Left ventricle myocardium inferior (tissue), 1 donor: Measurements from ENCODE around the gene SRPK1. TPM values are rescaled to one million over a fixed set of nuclear protein-coding genes. Genes with fewer than 3 reads are reported as not detected.

ENCODE experiments used
- DNase-seq: peaks from one replicate; pipeline ENCODE4 v3.0.0-alpha.2; 2020
- H3K27ac ChIP-seq: fragments of 200-600 bp; replicated peaks from 2 replicates; pipeline ENCODE4 v1.8.0; 2021
- H3K27me3 ChIP-seq: fragments of 200-600 bp; 2 replicates; pipeline ENCODE4 v1.8.0; 2021; ENCODE audit warnings: low read depth
- H3K36me3 ChIP-seq: fragments of 200-600 bp; 2 replicates; pipeline ENCODE4 v1.8.0; 2021
- H3K4me1 ChIP-seq: fragments of 200-600 bp; 2 replicates; pipeline ENCODE4 v1.8.0; 2021
- H3K4me3 ChIP-seq: fragments of 200-600 bp; 2 replicates; pipeline ENCODE4 v1.8.0; 2021; ENCODE audit warnings: mild to moderate bottlenecking, moderate library complexity
- H3K9me3 ChIP-seq: fragments of 200-600 bp; replicated peaks from 2 replicates; pipeline ENCODE4 v1.8.0; 2021
- intact Hi-C: fragments of 100-400 bp; cut with micrococcal nuclease; formaldehyde crosslinking; loops from one replicate; pipeline ENCODE4 v1.11.0; 2022
- long read RNA-seq: library from polyadenylated mRNA; unstranded; transcript quantifications from one replicate; pipeline ENCODE4 v2.0.0, GENCODE V29; 2021
- total RNA-seq: library from RNA; stranded (reverse); fragmentation: NEBNext Ultra II Directional; extraction: Animal tissue kit (Norgen Biotek cat#: 25700); gene quantifications from one replicate; pipeline ENCODE4 v1.2.1, GENCODE V29; 2021
- TF ChIP-seq, protein P1 (sequence below): fragments of 200-600 bp; IDR thresholded peaks from 2 replicates; pipeline ENCODE4 v1.8.0; 2021; ENCODE audit warnings: antibody characterized with exemption, mild to moderate bottlenecking, borderline replicate concordance
- donor health status: DM: no; HTN: yes; CAD: no; lungs with severe emphysema.

Gene SRPK1
- total RNA-seq: 18.4 TPM
- long read RNA-seq, full-length matches to known transcripts: 31 of 38 reads
- long read RNA-seq, partial matches to known transcripts: 2 of 38 reads
- long read RNA-seq, other reads (novel, unspliced or antisense): 5 of 38 reads

DNA sequence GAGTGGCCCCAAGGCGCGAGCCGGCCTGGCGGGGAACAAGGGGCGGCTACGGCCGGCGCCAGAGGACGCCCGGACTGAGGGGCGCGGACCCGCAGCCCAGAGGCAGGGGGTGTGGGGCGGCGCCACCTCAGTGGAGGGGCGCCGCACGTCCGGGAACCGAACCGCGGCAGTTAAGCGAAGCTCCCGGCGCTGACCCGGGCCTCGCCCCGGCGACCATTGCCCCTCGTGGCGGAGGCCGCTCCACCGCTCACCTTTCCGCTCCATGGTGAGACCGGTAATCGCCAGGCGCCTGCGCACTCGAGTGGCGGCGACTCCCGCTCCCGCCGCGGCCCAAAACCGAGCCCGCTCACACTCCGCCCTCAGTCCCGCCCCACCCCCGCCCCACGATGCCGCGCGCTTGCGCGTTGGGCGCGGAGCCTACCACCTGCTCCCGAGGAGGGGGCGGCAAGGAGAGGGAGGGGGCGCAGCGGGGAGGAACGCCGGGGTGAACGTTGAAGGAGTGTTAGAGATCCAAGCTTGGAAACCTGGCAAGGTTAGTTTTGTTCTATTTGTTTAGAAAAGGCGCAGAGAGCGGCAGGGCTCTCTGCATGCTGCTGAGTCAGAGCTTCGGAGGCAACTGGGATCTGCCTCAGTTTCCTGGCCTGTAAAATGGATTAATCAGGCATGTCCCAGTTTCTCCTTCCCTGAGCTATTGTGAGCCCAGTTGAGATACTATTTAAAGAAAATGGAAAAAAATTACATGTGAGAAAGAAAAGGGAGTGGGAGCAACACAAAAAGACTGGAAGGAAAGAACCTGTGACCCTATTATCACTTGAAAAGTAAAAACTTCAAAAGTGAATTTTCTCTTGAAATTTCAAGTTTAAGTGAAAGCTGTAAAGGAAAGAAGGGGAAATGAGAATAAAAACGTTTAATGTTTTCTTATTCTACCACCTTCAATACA lies at the start of gene SRPK1:
TSS of gene SRPK1 (minus strand) at position 306 of the 940 bp plus-strand sequence. CDS start at position 264, 42 bp downstream.
- no peaks in the 10 kb centered on the region for H3K9me3 ChIP-seq
- H3K4me3 ChIP-seq: peak within 1 kb of the TSS; percentile 91
- H3K27ac ChIP-seq: peak within 1 kb of the TSS; percentile 82
- TF ChIP-seq, protein P1, sequence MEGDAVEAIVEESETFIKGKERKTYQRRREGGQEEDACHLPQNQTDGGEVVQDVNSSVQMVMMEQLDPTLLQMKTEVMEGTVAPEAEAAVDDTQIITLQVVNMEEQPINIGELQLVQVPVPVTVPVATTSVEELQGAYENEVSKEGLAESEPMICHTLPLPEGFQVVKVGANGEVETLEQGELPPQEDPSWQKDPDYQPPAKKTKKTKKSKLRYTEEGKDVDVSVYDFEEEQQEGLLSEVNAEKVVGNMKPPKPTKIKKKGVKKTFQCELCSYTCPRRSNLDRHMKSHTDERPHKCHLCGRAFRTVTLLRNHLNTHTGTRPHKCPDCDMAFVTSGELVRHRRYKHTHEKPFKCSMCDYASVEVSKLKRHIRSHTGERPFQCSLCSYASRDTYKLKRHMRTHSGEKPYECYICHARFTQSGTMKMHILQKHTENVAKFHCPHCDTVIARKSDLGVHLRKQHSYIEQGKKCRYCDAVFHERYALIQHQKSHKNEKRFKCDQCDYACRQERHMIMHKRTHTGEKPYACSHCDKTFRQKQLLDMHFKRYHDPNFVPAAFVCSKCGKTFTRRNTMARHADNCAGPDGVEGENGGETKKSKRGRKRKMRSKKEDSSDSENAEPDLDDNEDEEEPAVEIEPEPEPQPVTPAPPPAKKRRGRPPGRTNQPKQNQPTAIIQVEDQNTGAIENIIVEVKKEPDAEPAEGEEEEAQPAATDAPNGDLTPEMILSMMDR: no peak
- peaks cover 37% of the 10 kb centered on the region for H3K4me1 ChIP-seq
- intact Hi-C loops: no loop called here
- peak; percentile 89 for DNase-seq
- no peaks in the 10 kb centered on the region for H3K36me3 ChIP-seq
- H3K27me3 ChIP-seq: no peaks in the 10 kb centered on the region

DNA sequence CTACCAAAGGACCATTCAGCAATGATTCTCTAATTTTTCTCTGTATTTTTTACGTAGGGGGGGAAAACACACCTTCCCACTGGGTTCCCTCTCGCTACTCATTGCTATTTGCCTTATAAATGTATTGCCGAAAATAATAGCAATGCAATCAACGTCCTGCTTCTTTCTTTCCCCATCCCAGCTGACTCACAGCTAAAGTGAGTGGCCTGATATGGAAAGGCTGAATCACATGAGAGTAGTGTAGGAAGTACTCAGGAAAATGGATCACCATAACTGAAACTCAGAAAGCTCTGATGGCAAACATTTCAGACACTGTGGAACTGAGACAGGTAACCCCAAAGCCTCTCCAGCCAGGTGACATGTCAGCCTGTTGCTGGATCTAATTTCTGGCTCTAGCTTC lies 49.3 kb upstream of the SRPK1 start:
- Histone ChIP-seq H3K27ac (no peak overlapping the region), H3K9me3 (no peaks in the 10 kb centered on the region), H3K4me1 (no peaks in the 10 kb centered on the region), H3K36me3 (no peaks in the 10 kb centered on the region), H3K27me3 (no peaks in the 10 kb centered on the region), H3K4me3 (no peak overlapping the region)
- intact Hi-C loops: no loop called here
- TF ChIP-seq, protein P1: no peak
- no peak for DNase-seq

DNA sequence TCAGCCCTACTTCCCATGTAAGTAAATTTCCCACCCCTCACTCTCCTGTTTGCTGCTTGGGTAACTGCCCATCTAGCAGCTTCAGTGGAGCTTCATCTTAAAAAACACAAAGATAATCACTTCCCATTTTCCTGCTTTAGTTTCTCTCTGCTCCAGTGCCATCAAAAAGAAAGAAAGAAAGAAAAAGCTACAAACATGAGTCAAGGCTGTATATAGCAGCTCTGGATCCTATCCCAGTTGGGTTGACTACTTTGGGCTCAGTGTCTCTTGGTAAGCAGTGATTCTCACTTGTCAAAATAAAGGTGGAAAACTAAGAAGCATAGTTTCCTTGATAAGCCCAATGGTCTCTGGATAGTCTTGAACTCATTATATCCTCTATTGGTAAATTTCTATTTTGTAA lies 48.7 kb upstream of the SRPK1 start:
- intact Hi-C loops: no loop called here
- no peaks in the 10 kb centered on the region for H3K9me3 ChIP-seq
- TF ChIP-seq, protein P1: no peak
- no peaks in the 10 kb centered on the region for H3K36me3 ChIP-seq
- no peak for DNase-seq
- H3K4me3 ChIP-seq: no peak overlapping the region
- H3K27ac ChIP-seq: no peak overlapping the region
- no peaks in the 10 kb centered on the region for H3K4me1 ChIP-seq
- H3K27me3 ChIP-seq: no peaks in the 10 kb centered on the region

DNA sequence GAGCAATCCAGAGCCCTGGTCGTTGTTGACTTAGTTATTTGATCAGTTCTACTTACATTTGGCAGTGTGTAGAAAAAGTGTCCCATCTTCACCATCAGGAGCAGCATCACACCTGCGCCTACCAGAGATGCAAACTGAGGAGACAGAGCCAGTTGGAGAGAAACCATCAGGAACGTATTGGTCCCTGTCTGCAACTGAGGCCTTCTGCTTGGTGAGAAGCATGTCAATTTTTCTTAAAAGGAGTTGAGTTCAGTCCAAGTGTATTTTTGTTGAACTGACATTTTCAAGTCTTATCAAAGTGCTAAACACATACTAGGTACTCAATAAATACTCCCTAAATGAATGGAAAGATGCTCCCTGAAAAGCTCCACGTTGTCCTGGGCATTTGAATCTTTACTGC lies 47.9 kb upstream of the SRPK1 start:
- no peaks in the 10 kb centered on the region for H3K36me3 ChIP-seq
- TF ChIP-seq, protein P1: no peak

DNA sequence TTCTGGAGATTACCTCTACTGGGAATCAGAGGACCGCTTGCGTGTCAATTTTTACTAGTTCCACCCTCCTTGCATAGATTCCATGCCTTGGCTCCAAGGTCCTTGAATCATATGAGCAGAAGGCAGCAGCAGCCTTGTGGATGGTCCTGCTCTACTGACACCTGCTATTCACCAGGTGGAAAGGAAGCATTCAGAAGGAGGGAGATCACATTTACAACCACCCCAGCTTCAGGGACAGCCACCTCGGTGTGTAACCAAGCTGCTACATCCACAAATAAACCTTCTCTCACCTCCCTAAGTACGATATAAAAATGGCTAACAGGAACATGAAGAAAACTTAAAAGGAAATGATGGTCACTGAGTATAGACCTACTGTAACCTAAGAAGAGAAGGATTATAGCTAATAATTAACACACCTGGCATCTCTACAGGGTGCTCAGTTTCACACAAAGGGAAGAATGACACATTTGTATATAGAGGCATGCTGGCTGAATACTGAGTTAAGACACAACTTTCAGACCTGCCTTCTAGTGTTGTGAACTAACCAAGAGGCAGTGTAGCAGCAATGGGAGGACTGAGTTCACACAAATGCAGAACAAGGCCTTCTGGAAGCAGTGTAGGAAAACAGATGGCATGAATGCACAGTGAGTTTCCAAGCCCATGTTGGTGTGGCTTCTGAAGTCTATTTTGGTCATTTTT lies 46.3 kb upstream of the SRPK1 start:
- H3K27ac ChIP-seq: no peak overlapping the region
- H3K4me1 ChIP-seq: no peaks in the 10 kb centered on the region
- intact Hi-C loops: no loop called here
- no peak overlapping the region for H3K4me3 ChIP-seq
- H3K36me3 ChIP-seq: no peaks in the 10 kb centered on the region
- DNase-seq: no peak
- TF ChIP-seq, protein P1: no peak
- H3K9me3 ChIP-seq: no peaks in the 10 kb centered on the region
- peaks cover 8% of the 10 kb centered on the region for H3K27me3 ChIP-seq

More for the DNA sequence above, 47.9 kb upstream of the SRPK1 start:
- Histone ChIP-seq H3K27ac (no peak overlapping the region), H3K27me3 (no peaks in the 10 kb centered on the region), H3K9me3 (no peaks in the 10 kb centered on the region), H3K4me1 (no peaks in the 10 kb centered on the region), H3K4me3 (no peak overlapping the region)
- intact Hi-C loops: no loop called here
- no peak for DNase-seq
